HG03039 (cell line): ENCODE data around the gene IFNLR1.

Source experiments
- ATAC-seq: cut with Tn5 transposase; IDR thresholded peaks from one replicate; pipeline ENCODE4 v1.9.1; 2021; ENCODE audit warnings: mild to moderate bottlenecking, moderate library complexity; ENCODE audit not compliant: unreplicated experiment

The IFNLR1 gene

DNA sequence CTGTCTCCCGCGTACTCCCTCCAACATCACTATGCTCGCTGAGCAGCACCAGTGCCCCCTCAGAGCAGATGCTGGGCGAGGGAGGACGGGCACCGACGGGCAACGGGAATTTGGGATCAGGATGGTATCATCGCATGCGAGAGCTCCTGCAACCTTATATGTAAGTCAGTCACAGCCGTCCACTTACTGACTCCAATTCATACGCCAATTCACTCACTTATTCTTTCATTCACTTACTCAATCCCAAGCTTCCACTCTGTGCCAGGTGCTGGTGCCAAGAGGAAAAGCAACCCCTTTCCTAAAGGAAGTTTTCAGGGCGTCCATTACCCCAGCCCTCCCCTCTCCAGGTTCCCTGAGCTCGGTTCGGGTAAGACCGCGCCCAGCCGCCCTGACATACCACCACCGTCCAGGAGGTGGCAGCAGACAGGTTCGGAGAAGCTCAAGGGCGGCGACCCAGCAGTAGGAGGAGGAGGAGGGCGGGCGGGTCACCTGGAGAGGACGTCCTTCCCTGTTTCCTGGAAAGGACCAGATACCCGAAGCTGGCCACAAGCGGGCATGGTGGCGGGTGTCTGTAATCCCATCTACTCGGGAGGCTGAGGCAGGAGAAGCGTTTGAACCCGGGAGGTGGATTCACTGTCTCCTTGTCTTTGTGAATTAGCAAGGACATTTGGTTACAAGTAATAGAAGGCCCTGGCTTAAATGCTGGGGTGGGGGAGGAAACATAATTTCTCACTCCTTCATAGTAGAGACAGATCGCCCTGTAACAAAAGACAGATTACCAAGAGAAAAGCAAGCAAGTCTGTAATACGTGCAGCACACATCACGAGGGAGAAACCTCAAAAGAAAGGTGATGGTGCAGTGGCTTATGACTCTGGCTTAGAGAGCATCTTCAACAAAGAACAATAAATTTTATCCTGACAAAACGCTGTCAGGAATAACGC, 36.6 kb downstream of the IFNLR1 start:
- peak; percentile 62 for ATAC-seq

DNA sequence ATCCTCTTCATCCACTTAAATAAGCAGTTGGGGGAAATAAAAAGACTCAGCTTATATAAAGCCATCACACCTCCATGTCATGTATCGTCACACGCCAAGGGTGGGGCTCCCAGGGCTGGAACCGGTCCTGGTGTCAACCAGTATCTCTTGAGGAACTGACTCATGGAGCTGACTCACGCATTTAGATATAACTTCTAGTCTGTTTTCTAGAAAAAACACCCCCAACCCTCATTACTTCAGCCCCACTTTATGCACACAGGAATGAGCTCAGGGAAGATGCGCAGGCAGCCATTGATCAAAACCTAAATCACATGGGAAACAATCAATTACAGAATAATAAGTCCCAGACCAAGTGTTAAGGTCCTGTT, 37.2 kb downstream of the IFNLR1 start:
- no peak for ATAC-seq

DNA sequence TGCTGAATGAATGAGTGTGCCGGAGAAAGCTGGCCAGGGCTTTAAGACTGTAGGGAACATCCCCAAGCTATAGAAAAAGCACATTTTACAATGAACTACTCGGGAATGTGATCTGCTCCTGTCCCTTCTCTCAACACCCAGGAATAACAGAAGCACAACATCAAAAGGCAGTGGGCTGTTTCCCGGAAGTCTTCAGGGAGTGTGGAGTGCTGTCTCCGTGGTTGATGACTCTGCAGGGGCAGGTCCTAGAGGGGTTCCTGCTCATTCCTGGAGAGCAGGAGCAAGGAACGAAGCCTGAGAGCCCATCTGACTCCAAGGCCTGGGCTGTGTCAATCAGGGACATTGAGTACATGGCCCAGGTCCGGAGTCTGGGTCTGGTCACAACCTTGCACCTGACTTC, 39.3 kb downstream of the IFNLR1 start:
- no peak for ATAC-seq

DNA sequence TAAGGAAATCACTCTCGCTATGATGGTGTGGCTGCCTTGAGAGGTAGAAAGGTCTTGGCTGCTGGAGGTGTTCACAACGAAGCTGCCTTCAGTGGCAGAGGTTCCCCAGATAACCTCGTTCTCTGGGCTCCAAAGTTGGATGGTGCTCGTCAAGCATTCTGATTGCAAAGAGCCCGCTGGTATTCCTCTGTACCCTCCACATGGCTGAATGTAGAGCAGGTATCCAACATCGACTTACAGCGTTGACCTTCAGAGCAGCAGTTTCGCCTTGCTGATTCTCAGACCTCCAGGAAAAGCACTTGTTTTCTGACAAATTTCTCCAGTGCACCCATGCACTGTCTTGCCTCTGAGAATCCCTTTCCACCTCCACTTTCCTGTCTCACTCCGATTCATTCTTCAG, 39.9 kb downstream of the IFNLR1 start:
- no peak for ATAC-seq

DNA sequence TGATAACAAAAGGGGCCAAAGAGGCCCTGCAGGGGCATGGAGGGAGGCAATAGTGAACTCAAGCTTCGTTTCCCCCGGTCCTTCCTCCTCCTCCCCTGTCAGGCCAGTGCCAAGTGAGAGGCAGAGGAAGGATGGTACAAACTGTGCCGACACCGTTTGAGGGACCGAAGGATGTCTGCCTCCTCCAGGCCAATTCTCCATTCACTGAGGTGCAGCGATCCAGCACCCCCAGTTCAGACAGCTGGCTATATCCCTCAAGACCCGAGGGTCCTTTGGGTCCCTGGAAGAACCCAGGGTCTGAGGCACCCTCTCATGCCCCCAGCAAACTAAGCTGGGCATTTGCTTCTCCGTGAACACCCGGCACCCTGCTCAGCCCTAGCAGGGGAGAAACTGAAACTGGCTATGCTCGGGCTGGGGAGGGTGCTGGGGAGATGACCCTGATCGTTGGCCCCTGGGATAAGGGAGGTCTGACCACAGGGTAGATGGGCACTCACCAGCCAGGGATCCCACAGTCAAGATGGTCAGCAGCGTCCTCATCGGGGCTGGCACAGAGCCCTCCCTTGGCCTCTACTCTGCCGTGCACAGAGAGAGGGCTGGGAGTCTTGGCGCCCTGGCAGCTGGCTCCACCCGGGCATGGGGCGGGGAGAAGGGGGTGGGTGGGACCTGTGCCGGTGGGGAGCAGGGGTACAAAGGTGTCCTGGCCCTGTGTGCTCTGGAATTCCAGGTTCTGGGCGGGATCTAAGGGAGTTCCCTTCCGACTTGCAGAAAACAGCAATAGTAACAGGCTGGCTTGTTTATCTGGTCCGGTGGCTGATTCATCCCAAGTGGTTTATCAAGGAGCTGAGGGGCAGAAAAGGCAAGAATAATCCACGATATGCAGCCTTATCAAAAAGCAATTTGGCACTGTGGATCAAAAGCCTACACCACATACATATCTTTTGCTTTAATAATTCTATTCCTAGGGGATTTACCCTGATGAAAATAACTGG, 44.2 kb downstream of the IFNLR1 start, which contains the start of gene IL22RA1:
IL22RA1 (minus strand) TSS at position 595 of the 989 bp plus-strand sequence; CDS start at position 537, 58 bp downstream.
- ATAC-seq: no peak

DNA sequence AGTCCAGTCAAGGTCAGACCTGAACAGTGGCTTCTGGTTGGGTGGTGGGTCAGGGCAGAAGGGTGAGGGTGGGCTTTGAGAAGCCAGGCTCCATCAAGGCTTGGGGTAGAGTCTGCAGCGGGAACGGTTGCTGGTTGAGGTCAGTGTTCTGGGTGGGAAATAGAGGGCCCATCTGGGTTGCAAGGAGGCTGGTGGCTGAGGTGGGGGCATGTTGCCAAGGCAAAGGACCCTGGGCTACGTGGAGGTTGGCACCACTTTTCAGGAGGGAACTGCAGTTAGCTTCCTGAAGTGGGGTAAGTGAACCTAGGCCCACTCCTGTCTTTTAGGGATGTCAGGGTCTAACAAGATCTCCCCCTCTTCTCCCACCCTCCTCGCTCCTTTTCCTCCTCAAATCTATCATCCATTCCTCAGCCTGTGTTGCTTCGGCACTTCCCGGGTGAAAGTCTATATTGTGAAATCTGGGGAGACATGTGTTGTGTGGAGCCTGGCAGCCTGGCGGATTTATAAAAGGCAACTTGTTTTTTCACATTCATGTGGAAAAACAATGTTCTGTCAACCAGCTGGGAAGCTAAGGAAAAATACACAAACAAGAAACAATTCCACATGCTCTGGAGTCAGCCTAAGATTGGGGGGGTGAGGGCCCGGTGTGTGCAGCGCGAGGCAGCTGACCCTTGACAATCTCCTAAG, 45.6 kb downstream of the IFNLR1 start:
- no peak for ATAC-seq

DNA sequence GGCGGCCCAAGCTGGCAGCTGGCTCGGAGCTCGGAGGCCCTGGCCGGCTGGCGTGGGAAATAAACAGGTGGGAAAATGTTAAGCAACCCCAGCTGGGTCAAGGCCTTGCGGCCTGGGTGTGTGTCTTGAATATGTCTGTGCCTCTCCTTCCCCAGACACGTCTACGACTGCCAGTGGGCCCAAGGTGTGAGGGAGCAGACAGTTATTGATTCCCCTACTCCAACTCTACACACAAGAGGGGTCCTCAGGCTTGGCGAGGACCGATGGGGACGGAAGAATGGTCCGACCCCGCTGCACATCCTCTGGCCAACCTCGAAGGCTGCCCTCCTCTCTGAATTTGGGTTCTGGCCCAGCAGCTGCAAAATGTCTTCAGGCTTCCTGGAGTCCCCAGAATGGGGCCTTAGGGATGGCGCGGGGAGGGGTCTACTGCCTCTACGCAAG, 46.3 kb downstream of the IFNLR1 start:
- no peak for ATAC-seq

DNA sequence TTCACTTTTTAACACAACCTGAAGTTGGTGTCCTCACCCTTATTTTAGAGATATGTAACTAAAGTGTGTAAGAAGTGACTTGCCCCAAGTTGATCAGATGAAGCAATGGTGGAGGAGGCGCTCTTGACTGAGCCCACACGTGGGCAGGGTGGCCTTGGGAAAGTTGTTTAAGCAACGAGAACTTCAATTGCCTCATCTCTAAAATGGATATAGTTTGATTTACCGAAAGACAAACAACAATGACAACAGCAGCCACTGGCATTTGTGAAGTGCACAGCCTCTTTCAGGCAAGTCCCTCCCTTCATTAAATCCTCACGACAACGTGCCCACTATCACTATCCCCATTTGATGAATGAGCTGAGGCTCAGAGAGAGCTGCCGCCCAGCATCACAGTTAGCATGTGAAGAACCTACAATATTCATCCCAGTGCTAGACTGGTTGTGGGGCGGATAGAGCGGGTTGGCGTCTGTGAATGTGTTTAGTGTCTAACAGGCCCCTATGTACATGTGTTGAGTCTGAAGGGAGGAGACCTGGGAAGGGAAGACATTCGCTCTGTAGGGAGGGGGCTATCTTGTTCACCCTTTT, 47.2 kb downstream of the IFNLR1 start:
- no peak for ATAC-seq

DNA sequence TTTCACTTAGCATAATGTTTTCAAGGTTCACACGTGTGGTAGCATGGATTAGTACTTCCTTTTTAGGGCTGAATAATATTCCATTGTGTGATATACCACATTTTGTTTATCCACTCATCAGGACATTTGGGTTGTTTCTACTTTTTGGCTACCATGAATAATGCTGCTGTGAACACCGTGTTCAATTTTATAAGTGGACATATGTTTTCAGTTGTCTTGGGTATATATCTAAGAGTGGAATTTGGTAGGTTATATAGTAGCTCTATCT, 47.9 kb downstream of the IFNLR1 start:
- ATAC-seq: no peak

DNA sequence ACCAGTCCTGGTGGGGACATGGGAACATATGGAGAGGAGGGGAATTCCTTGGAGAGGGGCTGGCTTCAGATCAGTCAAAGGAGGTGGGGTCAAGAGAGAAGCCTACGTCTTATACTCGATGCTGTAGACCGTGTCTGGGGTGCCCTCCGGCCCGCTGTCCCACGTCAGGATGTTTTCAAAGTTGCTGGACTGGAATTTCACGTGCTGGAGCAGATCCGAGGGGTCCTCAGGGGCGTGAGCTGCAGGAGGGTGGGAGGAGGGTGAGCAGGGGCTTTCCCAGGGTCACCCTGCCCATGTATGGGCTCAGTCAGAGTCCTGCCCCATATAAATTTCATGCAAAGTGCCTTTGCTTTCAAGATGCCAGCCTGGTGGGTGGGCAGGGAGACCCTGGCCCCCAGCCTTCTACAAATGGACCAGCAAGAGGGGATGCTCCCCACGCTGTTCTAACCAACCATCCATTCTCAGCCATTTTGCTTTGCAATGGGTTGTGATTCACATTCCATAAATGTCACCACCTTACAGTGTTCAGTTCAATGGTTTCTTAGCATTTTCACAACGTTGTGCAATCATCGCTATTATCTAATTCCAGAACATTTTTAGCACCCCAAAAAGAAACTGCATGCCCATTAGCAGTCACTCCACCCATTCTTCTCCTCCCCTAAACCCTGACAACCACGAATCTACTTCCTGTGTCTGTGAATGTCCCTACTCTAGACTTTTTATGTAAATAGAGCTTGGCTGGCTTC, 48.4 kb downstream of the IFNLR1 start:
- no peak for ATAC-seq

DNA sequence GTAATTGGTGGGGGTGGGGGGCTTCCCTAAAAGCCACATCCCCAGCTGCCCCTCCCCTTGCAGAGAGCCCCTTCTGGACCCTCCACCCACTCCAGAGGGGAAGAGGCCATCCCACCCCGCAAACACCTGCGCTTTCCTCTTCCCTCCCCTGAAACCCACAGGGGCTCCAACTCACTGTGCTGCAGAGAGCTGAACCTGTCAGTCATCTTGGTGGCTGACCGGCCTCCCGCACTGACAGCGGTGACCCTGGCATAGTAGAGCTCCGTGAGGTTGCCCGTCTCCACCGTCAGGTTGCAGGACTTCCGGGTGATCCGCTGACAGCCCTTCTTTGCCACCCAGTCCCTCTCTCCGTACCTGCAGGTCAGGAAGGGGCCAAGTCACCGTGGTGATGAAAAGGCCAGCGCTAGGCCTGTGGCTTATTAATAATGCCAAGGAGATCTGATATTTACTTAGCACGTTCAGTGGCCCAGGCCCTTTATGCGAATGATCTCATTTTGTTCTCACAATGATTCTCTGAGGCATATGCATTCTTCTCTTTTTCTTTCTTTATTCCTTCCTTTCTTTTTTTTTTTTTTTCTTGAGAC, 50.0 kb downstream of the IFNLR1 start:
- no peak for ATAC-seq

DNA sequence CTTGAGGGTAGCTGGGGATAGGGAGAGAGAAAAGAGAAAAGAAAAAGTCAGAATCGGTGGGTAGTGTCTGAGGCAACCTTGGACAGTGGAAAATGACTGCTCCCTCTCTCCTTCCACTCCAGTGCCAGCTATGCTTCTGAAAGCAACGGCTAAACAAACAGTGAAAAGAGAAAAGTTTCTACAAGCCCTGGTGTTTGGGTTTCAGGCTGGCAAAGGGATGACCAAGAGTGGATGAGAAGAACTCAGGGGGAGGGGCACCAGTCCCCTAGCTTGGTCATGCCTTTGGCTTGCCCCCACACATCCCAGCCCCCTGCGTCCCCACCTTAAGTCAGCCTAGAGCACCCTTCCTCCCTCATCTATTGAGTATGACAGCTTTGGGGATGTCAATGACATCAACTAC, 52.7 kb downstream of the IFNLR1 start:
- ATAC-seq: no peak

DNA sequence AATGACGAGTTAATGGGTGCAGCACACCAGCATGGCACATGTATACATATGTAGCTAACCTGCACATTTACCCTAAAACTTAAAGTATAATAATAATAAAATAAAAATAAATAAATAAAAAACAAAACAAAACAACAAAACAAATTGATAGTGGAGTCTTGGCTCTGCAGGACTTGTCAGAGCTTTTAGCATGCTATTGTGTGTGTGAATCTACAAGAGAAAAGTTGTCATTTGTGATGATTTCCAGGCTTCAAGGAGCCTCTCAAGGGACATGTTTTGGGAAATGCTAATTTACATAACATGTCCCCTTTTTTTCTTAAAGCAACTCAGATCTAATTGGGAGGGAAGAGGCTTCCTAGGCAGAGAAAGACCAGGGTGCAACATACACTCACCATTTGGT, 53.3 kb downstream of the IFNLR1 start:
- no peak for ATAC-seq

DNA sequence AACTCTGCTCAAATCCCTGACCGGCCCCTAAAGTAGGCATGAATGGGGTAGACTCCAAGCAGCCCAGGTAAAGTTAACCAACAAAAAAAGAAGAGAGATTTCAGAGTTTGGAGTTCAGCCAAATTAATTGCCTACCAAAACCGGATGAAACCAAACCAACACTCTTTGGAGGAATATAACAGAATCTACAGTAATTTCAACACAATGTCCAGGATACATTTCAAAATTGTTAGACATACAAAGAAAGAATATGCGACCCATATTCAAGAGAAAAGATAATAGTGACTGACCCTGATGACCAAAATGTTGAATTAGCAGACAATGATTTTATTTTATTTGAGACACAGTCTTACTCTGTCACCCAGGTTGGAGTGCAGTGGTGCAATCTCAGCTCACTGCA, 56.7 kb downstream of the IFNLR1 start:
- no peak for ATAC-seq

DNA sequence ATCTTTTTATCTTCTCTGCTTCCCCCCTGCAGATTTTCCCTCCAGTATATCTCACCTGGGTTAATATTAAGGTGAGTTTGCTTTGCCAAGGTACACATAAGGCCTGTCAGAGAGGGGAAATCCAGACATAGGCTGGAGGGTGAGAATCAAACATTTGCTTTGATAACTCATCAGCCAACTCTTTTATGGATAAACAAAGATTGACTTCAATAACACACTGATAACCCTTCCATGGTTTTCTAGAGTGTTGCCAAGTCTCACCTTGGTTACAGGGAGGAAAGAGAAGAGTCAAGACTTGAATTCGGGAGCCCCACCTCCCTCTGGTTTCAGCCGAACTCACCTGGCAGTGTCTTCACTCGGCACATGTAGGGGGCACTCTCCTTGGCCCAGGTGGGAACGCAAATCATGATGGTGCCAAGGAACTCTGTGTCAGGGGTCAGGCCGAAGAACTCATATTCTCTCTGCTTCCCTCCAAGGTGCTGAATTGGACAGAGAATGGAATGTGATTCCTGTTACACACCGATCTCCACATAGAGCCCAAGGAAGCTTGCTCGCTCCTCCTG, 59.2 kb downstream of the IFNLR1 start:
- no peak for ATAC-seq

DNA sequence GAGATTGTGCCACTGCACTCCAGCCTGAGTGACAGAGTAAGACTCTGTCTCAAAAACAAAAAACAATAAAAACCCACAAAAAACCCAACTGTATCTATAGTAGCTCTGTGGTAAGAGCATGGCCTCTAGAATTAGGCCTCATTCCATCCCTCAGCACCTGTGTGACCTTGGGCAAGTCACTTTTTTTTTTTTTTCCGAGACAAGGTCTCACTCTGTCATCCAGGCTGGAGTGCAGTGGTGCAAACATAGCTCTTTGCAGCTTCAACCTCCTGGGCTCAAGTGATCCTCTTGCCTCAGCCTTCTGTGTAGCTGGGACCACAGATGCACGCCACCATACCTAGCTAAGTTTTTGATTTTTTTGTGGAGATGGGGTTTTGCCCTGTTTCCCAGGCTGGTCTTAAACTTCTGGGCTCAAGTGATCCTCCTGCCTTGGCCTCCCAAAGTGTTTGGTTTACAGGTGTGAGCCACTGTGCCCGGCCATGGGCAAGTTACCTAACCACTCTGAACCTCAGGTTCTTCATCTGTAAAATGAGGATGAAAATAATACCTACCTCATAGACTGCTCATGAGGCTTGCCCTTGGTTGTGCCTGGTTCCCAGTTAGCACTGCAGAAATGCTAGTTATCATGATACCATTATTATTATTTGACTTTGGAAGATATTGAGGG, 59.8 kb downstream of the IFNLR1 start:
- no peak for ATAC-seq

DNA sequence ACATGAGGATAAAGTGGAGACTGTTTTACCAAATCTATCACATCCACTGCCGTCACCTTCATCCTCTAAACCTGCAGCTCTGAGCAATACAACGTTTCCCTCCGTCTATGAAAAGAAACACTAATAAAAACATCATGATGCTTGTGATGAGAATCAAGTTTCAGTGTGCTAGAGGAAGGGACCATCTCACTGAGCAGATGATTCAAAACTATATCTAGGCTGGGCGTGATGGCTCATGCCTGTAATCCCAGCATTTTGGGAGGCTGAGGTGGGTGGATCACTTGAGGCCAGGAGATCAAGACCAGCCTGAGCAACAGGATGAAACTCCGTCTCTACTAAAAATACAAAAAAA, 60.4 kb downstream of the IFNLR1 start:
- no peak for ATAC-seq

DNA sequence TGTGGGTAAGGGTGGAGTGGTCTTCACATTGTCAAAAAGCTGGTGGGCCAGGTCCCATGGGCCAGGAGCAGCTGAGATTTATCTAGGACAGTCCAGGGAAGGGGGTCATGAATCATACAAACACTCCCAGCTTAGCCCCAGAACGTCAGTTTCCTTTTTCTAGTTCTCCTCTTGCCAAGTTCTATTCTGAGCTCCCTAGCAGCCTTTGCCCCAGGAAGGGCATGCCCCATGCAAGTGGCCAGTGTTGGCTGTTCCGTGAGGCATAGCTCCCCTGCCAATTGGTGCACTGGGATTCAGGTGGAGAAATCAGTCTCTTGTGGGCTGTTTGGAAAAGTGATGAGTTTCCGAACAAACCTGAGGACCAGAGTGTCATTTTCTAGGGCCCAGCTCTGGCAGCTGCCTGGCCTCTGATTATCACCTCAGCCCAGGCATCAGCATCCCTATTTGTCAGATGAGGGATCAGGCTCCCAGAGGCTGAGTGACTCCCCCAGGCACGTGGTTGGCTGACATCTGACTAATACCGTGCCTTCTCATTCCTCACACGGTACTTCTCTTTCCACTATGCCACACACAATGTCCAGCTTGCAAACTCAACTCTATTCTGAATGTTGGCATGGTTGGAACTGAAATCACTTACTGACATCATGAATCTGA, 60.9 kb downstream of the IFNLR1 start:
- no peak for ATAC-seq
